DMS 273 (cell line): Measurements from ENCODE around the gene KRCC1.
"Not testable (repeated sequence)": the region's sequence is repeated elsewhere in the genome, so short reads cannot be mapped to it uniquely, and the experiment has no call there.

Experiments
- DNase-seq: peaks from one replicate; lab custom pipeline; 2025; ENCODE audit not compliant: unreplicated experiment; lab: John Stamatoyannopoulos, UW

The KRCC1 gene

DNA sequence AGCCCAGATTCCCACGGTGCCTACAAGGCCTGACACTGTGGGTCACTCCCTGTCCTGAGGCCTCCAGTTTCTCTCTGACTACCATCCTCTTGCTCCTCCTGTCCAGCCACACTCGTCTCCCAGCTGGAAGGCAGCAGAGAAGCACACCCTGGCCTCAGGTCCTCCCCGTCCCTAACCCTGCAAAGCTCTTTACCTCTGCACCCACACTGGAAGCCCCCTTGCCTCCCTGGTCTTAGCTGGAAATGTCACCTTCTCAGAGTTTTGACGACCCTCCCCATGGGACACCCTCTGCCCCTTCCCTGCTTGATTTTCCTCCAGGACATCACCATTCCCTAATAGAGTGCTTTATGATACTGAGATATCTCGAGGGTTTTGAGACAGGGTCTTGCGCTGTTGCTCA, 49.8 kb downstream of the KRCC1 start:
- no peak for DNase-seq

DNA sequence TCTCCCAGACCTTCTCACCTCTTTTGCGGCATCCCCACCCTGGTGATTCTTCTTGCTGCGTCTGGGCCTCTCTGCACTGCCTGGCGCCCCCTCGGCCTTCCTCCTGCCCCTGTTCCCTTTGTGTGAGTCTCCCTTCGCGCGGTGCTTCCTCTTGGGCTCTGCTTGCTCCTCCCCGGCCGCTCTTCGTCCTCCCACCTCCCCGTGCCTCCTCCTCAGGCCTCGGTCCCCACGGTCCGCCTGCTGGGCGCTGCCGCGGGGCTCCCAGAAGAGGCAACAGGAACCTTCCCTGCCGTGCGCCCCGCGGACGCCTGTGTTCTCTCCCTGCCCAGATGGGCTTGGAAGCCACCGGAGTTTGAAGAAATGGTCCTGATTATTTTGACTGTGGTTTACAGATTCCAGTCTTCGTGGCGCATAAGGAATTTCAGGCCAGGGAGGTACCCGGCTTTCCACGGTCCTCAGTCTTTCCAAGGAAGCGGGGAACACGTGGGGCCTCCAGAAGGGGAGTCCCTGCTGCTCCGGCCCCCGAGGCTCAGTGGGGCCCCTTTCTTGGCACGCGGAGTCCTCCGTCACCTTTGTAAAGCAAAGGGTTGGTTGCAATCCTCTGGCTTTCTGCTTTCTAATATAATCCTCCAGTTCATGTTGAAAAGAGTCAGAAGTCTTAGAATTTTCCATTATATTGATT, 52.4 kb downstream of the KRCC1 start:
- no peak for DNase-seq

DNA sequence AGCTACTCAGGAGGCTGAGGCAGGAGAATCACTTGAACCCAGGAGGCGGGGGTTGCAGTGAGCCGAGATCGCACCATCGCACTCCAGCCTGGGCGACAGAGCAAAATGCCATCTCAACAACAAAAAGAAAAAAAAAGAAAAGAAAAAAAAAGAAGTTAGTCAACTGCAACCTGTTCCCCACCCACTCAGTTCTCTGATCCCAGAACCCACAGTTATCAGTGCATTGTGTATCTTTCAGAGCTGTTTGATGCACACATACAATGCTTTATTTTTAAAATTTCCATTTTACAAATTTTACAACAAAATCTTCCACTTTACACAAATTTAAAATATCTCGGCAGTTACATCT, 53.2 kb downstream of the KRCC1 start:
- no peak for DNase-seq

DNA sequence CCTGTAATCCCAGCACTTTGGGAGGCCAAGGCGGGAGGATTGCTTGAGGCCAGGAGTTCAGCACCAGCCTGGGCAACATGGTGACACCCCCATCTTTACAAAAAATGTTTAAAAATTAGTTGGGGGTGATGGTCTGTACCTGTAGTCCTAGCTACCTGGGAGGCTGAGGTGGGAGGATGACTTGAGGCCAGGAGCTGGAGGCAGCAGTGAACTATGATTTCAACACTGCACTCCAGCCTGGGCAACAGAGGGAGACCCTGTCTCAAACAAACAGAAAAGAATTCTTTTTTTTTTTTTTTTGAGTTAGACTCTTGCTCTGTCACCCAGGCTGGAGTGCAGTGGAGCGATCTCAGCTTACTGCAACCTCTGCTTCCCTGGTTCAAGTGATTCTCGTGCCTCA, 55.1 kb downstream of the KRCC1 start:
- not testable (repeated sequence) for DNase-seq

DNA sequence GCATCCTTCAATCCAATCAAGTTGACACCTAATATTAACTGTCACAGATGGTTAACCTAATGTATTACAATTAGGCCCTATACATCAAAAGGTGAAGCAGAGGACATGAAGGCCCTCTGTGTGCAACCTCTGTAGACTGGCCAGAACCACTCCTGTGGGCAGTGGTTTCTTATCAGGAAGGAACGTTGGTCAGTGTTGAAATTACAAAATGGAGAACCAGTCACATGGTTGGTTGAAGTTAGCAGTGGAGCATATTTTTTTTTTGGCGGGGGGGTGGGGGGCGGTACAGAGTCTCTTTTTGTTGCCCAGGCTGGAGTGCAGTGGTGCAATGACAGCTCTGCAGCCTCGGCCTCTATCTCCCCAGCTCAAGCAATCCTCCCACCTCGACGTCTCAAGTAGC, 59.0 kb downstream of the KRCC1 start:
- no peak for DNase-seq

DNA sequence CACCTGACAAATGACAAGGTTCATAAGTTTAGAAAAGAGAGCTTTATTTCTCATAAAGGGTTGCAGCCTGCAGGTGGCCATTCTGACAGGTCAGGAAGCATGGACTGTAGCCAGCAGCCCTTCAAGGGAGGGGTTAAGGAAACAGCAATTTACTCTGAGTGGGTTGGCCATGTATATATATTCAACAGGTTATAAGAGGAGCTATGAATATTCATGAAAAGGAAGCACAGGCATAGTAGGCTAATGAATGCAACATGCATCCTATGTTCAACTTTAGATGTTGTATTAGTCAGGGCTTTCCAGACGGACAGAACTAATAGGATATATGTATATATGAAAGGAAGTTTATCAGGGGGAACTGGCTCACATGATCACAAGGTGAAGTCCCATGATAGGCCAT, 59.8 kb downstream of the KRCC1 start:
- no peak for DNase-seq

DNA sequence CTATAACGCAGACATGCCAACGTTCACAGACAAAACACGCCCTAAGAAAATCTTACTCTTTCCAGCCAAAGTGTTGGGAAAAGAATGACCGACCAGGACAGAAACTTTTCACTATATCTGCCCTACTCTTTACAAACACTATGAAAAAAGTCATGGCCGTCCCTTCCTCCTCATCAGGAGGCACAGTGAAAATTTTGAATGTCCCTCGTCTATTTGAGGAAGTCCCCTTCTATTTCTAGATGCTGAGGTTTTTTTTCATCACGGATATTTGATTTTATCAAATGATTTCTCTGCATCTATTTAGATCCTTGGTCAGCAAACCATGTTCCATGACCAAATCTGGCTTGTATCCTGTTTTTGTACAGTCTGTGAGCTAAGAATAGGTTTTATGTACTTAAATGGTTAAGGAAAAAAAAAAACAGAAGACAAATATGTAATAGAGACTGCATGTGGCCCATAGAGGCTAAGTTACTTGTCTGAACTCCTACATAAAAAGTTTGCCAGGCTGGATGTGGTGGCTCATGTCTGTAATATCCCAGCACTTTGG, 61.2 kb downstream of the KRCC1 start:
- DNase-seq = not testable (repeated sequence)

DNA sequence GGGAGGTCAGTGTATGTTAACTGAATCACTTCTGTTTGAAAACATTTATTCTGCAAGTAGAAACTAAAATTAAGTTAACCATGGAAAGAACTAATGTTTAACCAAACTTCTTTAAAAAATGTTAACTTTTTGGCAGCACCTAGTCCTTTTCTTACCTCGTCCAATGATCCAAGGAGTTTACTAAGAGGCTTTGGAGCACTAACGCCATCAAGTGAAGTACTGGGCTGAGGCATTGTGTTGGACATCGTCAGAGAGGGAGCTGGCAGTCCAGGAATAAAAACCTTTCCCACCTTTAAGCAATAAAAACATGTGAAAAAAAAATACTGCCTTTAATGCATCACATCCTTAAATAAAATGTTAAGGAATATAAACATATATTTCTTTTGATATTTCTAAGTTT, 63.0 kb downstream of the KRCC1 start:
- not testable (repeated sequence) for DNase-seq

DNA sequence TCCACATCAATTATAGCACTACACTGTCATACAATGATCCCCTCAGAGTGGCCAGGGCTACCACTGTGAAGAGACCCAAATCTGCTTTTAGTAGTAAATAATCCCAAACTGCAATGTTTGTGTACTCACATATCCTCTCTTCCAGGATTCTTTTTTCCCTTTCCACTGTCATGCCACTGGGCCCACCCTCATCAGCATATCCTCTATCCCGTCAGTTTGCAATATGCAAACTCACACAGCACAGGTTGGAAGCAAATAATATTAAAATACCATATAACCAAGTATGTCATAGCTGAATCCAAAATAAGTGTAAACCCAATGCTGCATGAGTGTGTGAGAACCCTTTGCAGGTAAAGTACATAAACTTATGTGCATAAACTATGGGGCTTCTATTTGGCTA, 68.1 kb downstream of the KRCC1 start:
- DNase-seq = not testable (repeated sequence)

DNA sequence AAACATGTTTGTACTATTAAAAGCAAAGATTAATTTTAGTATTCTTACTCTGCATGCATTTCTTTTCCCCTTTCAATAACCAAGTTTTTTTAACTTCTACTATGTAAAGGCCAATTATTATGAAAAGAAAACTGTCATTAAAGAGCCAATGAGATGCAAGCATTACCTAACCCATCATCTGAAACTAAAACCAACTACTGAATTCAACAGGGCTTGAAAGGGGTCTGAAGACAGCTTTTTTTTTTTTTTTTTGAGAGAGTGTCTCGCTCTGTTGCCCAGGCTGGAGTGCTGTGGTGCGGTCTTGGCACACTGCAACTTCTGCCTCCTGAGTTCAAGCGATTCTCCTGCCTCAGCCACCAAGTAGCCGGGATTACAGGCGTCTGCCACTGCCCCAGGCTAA, 69.7 kb downstream of the KRCC1 start:
- DNase-seq = not testable (repeated sequence)

DNA sequence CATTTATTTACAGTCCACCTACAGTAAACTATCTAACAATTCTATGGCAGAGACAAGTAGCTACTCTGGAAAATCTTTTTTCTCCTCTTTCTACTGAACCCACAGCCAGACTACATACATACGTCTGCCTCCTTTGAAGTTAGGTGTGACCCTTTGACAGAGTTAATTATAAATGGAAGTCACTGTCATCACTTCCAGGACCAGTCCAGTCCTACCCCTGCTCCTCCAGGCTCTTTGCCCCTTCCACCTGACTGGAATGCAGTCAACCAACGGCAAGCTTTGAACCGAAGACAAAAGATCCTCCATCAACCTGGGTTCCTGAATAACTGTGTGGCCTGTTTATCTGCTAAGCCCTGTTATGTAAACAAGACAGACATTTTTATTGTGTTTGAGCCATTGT, 74.4 kb downstream of the KRCC1 start:
- not testable (repeated sequence) for DNase-seq
